Cardiac fibroblast (primary cell): ENCODE data around the gene ZNRD2.

Experiments
- DNase-seq, 2 donors: peaks; one replicate each; pipeline versions ENCODE4 v3.0.0 to v3.0.0-alpha.2; 2010; ENCODE audit warnings: low read depth in 2 of 2
- H3K4me3 ChIP-seq, 2 donors: replicated peaks in 1 of 2; 1 replicate in 1 of 2; 2 replicates in 1 of 2; pipeline ENCODE4 v1.5.1; 2011; ENCODE audit warnings: low read depth in 2 of 2, low read length in 2 of 2, mild to moderate bottlenecking in 2 of 2, moderate library complexity in 1 of 2
- CTCF ChIP-seq: IDR thresholded peaks from one replicate; pipeline ENCODE4 v1.5.1; 2011; ENCODE audit warnings: low read depth, mild to moderate bottlenecking, low read length, inconsistent platforms

ZNRD2 gene

GRCh38 chr11:65539744-65540289, 30.5 kb upstream of the ZNRD2 start:
- TF ChIP-seq CTCF: no peak
- H3K4me3 ChIP-seq: peak overlapping the region; percentile 45 to 61
- DNase-seq: no peak

- TF ChIP-seq CTCF: peak; percentile 87
- H3K4me3 ChIP-seq: peak overlapping the region; percentile 45 to 61
Observed at GRCh38 chr11:65540290-65541092, 29.8 kb upstream of the ZNRD2 start.

GRCh38 chr11:65541093-65541982, 28.9 kb upstream of the ZNRD2 start:
- no peak for DNase-seq
- H3K4me3 ChIP-seq: peak overlapping the region; percentile 38 to 61
- TF ChIP-seq CTCF: no peak

More at GRCh38 chr11:65540290-65541092, 29.8 kb upstream of the ZNRD2 start:
- DNase-seq: peak; percentile 91 to 94

GRCh38 chr11:65542738-65543390, 27.4 kb upstream of the ZNRD2 start:
- no peak for DNase-seq
- no peak overlapping the region for H3K4me3 ChIP-seq
- TF ChIP-seq CTCF: no peak

- H3K4me3 ChIP-seq: no peak overlapping the region
- DNase-seq: no peak
- TF ChIP-seq CTCF: no peak
Observed at GRCh38 chr11:65545853-65546216, 24.4 kb upstream of the ZNRD2 start.

- no peak for TF ChIP-seq CTCF
- no peak for DNase-seq
- no peak overlapping the region for H3K4me3 ChIP-seq
Observed at GRCh38 chr11:65546217-65546958, 23.9 kb upstream of the ZNRD2 start.
